Myometrial cell (primary cell): ENCODE data around the gene ZSCAN25. TPM values are rescaled to one million over a fixed set of nuclear protein-coding genes. Genes with fewer than 3 reads are reported as not detected.

Experiments used
- total RNA-seq: library from RNA; depleted of rRNA; stranded (reverse); fragments of >200 nt; gene quantifications from 2 replicates; pipeline ENCODE4 v1.2.3, GENCODE V29; 2015

Gene ZSCAN25
- total RNA-seq: 7.3 and 18.5 TPM in 2 replicates

GRCh38 chr7:99616359-99617191 lies at the start of gene ZSCAN25:
ZSCAN25 (plus strand) TSS chr7:99616946; CDS start chr7:99619607, 2,661 bp downstream.

GRCh38 chr7:99597762-99598501 lies 18.8 kb upstream of the ZSCAN25 start, which contains the start of gene TMEM225B:
TMEM225B (plus strand) TSS chr7:99598267; CDS start chr7:99604389, 6,122 bp downstream.

GRCh38 chr7:99679400-99680191 lies 62.9 kb downstream of the ZSCAN25 start, which contains the start of gene CYP3A5:
CYP3A5 (minus strand) TSS chr7:99679996; CDS start chr7:99679896, 100 bp downstream.

Other genes starting within 250 kb of the ZSCAN25 start
- 528 and 673 TPM in 2 replicates for gene ARPC1B, start 242.2 kb upstream of the ZSCAN25 start, total RNA-seq
- 140 and 181 TPM in 2 replicates for gene PDAP1, start 208.3 kb upstream of the ZSCAN25 start, total RNA-seq
- gene BUD31, start 208.0 kb upstream of the ZSCAN25 start, total RNA-seq: 87.6 and 120 TPM in 2 replicates
- gene PTCD1, start 178.1 kb upstream of the ZSCAN25 start, total RNA-seq: 6.2 and 8.1 TPM in 2 replicates
- gene CPSF4, start 178.0 kb upstream of the ZSCAN25 start, total RNA-seq: 28.5 and 36.3 TPM in 2 replicates
- 3,963 and 4,747 TPM in 2 replicates for gene ATP5MF, start 150.8 kb upstream of the ZSCAN25 start, total RNA-seq
- gene ZNF789, start 144.1 kb upstream of the ZSCAN25 start, total RNA-seq: 1.4 and 4.1 TPM in 2 replicates
- gene ZNF394, start 116.7 kb upstream of the ZSCAN25 start, total RNA-seq: 9.9 and 11.2 TPM in 2 replicates
- 7.1 and 7.8 TPM in 2 replicates for gene ZKSCAN5, start 112.3 kb upstream of the ZSCAN25 start, total RNA-seq
- gene FAM200A, start 64.8 kb upstream of the ZSCAN25 start, total RNA-seq: 4.0 and 5.5 TPM in 2 replicates
- gene ZNF655, start 58.3 kb upstream of the ZSCAN25 start, total RNA-seq: 70.2 and 76.4 TPM in 2 replicates
- not detected in 2 replicates for gene TMEM225B, start 18.7 kb upstream of the ZSCAN25 start, total RNA-seq
- gene CYP3A5, start 63.0 kb downstream of the ZSCAN25 start, total RNA-seq: 0.89 and 3.2 TPM in 2 replicates
- not detected in 2 replicates for gene CYP3A7, start 118.2 kb downstream of the ZSCAN25 start, total RNA-seq
- gene CYP3A4, start 167.2 kb downstream of the ZSCAN25 start, total RNA-seq: not detected in 2 replicates
- gene CYP3A43, start 211.1 kb downstream of the ZSCAN25 start, total RNA-seq: not detected in 2 replicates